Measurements from ENCODE around the gene MEFV. TPM values are rescaled to one million over a fixed set of nuclear protein-coding genes. Genes with fewer than 3 reads are reported as not detected.
A peak's percentile ranks its signal among the peaks of the same experiment; 100 is the strongest.

The MEFV gene
- total RNA-seq, 2 experiments from 2014 or later = 0.27 TPM; not detected in 1

DNA sequence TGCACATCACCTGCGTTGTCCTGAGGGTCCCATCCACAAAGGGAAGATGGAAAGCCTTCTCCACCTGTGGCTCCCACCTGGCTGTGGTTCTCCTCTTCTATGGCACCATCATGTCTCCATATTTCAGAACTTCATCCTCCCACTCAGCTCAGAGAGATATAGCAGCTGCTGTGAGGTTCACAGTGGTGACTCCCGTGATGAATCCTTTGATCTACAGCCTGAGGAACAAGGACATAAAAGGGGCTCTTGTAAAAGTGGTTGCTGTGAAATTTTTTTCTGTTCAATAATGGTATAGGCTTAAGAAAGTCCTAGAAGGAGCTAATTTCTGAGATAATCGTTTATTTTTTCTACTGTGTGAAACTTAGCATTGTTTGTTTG is 40.2 kb downstream of the MEFV start:
- CTCF ChIA-PET (ENCODE audit: unreplicated experiment) = no interaction called here
- peak overlapping the region; percentile 71 for H3K4me2 ChIP-seq (ENCODE audit: low read length)
- BruUV-seq (replicated peaks) = no TSS peak
- H3K27ac ChIP-seq (ENCODE audit: low read depth, low read length, poor library complexity, severe bottlenecking) = peak overlapping the region; percentile 55
- TF ChIP-seq, protein P1, sequence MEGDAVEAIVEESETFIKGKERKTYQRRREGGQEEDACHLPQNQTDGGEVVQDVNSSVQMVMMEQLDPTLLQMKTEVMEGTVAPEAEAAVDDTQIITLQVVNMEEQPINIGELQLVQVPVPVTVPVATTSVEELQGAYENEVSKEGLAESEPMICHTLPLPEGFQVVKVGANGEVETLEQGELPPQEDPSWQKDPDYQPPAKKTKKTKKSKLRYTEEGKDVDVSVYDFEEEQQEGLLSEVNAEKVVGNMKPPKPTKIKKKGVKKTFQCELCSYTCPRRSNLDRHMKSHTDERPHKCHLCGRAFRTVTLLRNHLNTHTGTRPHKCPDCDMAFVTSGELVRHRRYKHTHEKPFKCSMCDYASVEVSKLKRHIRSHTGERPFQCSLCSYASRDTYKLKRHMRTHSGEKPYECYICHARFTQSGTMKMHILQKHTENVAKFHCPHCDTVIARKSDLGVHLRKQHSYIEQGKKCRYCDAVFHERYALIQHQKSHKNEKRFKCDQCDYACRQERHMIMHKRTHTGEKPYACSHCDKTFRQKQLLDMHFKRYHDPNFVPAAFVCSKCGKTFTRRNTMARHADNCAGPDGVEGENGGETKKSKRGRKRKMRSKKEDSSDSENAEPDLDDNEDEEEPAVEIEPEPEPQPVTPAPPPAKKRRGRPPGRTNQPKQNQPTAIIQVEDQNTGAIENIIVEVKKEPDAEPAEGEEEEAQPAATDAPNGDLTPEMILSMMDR (conservative IDR thresholded peaks at IDR 0.05; ENCODE audit: low read length) = no peak
- TF ChIP-seq EZH2phosphoT487 (IDR thresholded peaks at IDR 0.05; ENCODE audit: borderline replicate concordance, low read depth, low read length) = no peak
- H3K79me2 ChIP-seq (ENCODE audit: insufficient read depth, low read depth, low read length) = no peaks in the 10 kb centered on the region
- no peak overlapping the region for H3K4me3 ChIP-seq (ENCODE audit: low read depth, low read length, poor library complexity, severe bottlenecking)
- no peaks in the 10 kb centered on the region for H3K9me2 ChIP-seq (ENCODE audit: insufficient read depth, low read length)
- peak; percentile 34 for DNase-seq (ENCODE audit: low spot score)
- H3K36me3 ChIP-seq (ENCODE audit: insufficient read depth, low read length) = no peaks in the 10 kb centered on the region
- intact Hi-C loops (cut with micrococcal nuclease; ENCODE audit: unreplicated experiment) = no loop called here
- no peaks in the 10 kb centered on the region for H3K9me3 ChIP-seq (ENCODE audit: low read length)
- peak overlapping the region; percentile 89; the same call in 1 of the 2 replicates for H2AFZ ChIP-seq (ENCODE audit: low read length)
- POLR2A ChIA-PET = interaction anchor here (0.7 kb wide), 1 partner anchor 11 kb away, joined by 4 read pairs; no protein-coding TSS in a partner anchor
- no peaks in the 10 kb centered on the region for H4K20me1 ChIP-seq (ENCODE audit: insufficient read depth, low read length)
- H3K4me1 ChIP-seq (ENCODE audit: insufficient read depth, low read length, poor library complexity, severe bottlenecking) = peaks cover 31% of the 10 kb centered on the region

DNA sequence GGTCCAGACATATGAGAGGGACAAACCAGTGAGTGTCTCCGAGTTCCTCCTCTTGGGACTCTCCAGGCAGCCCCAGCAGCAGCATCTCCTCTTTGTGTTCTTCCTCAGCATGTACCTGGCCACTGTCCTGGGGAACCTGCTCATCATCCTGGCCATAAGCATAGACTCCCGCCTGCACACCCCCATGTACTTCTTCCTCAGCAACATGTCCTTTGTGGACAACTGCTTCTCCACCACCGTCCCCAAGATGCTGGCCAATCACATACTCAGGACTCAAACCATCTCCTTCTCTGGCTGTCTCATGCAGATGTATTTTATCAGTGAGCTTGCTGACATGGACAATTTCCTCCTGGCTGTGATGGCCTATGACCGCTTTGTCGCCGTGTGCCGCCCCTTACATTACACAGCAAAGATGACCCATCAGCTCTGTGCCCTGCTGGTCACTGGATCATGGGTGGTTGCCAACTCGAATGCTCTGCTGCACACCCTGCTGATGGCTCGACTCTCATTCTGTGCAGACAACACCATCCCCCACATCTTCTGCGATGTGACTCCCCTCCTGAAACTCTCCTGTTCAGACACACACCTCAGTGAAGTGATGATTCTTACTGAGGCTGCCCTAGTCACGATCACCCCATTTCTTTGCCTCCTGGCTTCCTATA is 40.7 kb downstream of the MEFV start:
- H3K4me3 ChIP-seq (ENCODE audit: low read depth, low read length, poor library complexity, severe bottlenecking) = peak overlapping the region; percentile 31
- BruUV-seq (replicated peaks) = no TSS peak

More for the DNA sequence above, 40.7 kb downstream of the MEFV start:
- Histone ChIP-seq H3K9me2 (ENCODE audit: insufficient read depth, low read length) (no peaks in the 10 kb centered on the region), H3K36me3 (ENCODE audit: insufficient read depth, low read length) (no peaks in the 10 kb centered on the region), H4K20me1 (ENCODE audit: insufficient read depth, low read length) (no peaks in the 10 kb centered on the region), H2AFZ (ENCODE audit: low read length) (peak overlapping the region; percentile 89), H3K79me2 (ENCODE audit: insufficient read depth, low read depth, low read length) (no peaks in the 10 kb centered on the region), H3K9me3 (ENCODE audit: low read length) (no peaks in the 10 kb centered on the region), H3K4me1 (ENCODE audit: insufficient read depth, low read length, poor library complexity, severe bottlenecking) (peaks cover 31% of the 10 kb centered on the region), H3K27ac (ENCODE audit: low read depth, low read length, poor library complexity, severe bottlenecking) (peak overlapping the region; percentile 55), H3K4me2 (ENCODE audit: low read length) (peak overlapping the region; percentile 71)
- ChIA-PET POLR2A (no interaction called here), CTCF (ENCODE audit: unreplicated experiment) (no interaction called here)
- TF ChIP-seq, protein P1 (conservative IDR thresholded peaks at IDR 0.05; ENCODE audit: low read length) = no peak
- no peak for TF ChIP-seq EZH2phosphoT487 (IDR thresholded peaks at IDR 0.05; ENCODE audit: borderline replicate concordance, low read depth, low read length)
- intact Hi-C loops (cut with micrococcal nuclease; ENCODE audit: unreplicated experiment) = no loop called here
- DNase-seq (ENCODE audit: low spot score) = no peak
